HG03460 (cell line): Measurements from ENCODE around the gene WDR48.

Experiments
- ATAC-seq: cut with Tn5 transposase; IDR thresholded peaks from one replicate; pipeline ENCODE4 v1.9.1; 2021; ENCODE audit not compliant: unreplicated experiment

WDR48 gene

DNA sequence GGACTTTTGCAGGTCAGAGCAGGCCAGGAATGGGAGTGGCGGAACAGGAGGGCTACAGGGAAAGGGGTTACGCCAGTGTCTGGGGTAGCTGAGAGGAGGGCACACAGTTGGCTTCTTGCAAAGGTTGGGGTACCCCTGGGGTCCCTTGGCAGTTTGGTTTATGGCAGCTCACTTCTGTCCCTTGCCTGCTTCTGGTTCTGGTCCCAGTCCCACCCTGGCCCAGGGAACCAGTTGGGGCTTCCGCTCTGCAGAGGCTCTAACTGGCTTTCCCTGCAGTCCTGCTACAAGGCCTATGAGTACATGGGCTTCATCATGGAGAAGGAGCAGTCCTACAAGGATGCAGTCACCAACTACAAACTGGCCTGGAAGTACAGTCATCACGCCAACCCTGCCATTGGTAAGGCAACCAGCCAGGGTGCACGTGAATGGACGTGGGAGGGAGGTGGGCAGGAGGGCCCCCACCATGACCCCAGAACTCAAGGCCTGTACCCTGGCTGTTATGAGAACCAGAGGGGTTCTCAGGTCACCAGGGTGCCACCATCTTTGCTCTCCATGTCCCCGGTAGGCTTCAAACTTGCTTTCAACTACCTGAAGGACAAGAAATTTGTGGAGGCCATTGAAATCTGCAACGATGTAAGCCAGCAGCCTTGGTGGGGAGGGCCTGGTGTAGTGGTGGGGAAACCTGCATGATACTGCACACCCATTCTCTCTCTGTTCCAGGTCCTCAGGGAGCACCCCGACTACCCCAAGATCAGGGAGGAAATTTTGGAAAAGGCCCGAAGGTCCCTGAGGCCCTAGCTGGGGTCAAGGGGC, 86.4 kb downstream of the WDR48 start:
- no peak for ATAC-seq

DNA sequence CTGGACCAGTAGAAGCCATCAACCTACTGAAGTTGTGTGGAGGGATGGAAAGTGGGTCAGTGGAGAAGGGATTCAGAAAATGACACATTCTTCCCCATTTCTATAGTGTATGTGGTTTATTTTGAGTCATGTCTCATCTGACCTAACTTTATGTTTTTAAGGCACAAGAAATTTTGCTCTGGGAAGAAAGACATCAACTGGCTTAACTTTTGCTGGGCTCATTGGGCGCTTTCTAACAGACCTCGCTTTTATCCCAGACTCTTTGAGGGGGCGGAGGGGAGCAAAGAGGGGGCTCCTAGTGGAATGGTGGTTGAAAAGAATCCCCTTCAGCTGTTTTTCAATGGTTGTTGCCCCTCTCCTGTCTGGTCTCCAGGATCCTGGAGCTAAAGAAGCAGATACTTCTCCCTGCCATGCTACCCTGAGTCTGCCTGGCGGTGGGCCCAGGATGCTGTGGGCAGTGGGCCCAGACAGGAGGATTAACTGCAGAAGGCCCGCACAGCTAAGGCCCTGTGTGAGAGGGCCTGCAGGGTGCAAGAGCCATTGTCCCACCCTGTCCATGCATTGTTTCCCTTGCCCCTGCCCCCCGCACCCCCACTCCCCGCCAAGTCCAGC, 87.1 kb downstream of the WDR48 start:
- ATAC-seq, result no peak

DNA sequence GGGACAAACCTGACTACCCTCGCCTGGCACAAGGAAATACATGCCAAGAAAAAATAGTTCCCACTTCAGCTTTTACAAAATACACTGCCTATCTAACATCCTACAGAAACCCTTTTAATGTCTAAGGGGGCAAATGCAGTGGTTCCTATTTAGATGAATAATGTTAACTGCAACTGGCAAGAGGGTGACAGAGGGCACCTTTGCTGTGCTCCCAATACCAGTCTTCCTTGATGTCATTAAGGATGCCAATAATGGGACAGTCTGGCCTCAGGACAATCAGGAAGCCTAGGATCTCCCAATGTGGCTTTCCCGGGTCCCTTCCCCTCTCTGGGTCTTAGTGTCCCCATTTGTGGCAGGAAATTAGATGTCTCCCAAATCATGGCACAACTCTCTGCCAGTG, 87.6 kb downstream of the WDR48 start:
- no peak for ATAC-seq

DNA sequence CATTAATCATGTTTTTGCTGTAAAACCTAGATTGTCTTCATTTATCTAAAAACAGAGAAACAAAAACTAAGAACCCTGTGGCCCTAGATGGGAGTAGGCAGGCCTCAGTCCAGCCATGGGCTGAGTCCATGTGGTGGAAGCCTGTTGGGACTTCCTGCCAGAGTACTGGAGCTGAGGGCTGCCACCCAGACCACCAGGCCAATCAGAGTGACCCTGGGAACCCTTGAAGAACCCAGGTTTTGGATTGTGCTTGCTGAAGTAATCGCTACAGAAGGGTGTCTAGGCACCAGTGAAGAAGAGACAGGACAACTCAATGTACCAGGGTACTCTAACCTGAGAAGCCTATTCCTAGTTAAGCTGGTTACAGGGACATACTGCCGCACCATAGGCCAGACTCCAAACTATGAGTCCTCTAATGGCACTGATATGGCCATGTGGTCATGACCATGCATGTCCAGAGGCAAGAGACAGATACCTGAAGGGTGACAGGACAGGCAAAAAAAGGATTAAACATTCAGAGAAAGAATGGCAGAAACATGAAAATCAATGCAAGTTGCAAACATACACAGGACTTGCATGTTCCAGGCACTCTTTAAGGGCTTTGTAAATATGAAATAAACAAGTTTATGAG, 88.6 kb downstream of the WDR48 start:
- no peak for ATAC-seq

DNA sequence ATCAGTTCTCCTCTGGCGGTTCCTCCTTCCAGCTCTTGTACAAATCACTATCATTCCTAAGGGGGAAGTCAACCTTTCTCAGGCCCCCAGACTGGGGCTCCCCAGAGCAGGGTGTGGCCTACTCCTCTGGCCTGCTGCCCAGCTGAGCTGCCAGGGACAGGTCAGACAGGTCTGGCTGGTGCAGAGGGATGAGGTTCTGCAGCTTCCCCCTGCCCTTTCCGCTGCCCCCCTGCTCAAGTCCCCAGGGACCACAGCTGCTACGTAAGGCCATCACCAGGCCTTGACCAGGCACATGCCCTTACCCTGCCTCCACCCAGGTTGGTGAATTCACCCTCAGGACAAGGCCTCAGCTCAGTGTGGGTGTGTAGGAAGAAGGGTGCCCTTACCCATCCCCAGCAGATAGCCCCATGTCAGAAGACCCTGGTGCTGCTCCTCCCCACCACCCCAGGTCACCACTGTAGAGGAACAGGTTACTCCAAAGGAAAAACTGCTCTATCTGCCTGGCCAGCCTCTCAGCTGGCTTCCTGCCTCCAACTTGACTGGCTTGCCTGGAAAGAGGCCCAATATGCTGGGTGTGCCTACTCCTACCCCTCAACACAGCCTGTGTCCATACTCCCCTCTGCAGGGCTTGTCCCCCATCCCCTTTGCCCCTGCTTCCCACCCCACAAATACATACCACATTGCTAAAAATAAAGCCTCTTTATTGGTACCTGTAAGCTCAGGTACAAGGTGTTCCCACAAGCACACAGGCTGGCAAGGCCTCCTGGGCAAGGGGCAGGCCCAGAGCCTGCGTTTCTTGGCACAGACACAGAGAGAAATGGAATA, 89.6 kb downstream of the WDR48 start:
- no peak for ATAC-seq

DNA sequence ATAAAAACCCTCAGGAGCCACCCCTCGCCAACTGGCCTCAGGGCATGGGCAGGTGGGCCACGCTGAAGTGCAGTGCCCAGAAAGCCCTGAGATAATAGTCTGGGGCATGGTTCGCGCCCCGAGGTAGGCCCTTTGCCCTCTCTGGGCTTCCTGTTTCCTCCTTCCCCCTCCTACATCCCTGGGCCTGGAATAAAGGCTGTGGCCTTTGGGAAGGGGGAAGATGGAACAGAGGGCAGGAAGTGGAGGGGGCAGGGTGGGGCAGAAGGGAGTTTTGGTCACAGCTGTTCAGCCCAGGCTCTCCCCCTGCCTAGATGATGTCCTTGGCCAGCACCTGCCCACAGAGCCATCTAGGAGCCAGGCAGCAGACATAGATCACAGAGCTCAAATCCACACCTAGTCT, 90.3 kb downstream of the WDR48 start:
- no peak for ATAC-seq

DNA sequence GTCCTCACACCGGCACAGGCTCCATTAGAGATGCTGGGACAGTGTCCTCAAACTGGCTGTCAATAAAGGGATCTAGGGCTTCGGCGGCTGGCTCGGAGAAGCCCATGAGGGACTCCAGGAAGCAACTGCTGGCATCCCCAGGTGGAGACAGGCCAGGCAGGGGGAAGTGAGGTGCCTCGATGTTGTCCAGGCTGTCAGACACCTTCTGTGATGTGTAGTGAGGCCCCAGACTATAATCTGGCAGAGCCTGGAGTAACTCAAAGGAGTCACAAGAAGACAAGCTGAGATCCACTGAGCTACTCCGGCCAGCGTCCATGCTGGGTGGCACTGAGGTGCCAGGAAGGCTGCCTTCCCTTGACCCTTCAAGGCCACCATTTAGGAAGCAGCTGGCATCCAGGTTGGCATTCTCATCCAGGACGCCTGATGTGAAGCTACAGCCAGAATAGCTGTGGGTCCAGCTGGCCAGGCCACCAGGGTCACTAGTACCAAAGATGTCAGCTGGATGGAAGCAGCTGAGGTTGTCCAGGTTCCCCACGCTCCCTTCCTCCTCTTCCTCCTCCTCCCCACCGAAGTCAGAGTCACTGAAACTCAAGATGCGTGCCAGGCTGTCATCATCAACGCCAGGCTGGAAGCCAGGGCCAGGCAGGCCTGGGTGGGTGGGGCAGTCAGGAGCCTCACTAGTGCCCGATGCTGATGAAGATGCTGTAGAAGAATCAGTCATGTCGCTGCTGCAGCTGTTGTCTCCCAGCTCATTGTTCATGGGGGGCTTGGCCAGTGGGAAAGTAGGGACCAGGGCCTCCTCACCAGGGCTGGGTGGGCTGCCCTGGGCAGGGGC, 91.5 kb downstream of the WDR48 start:
- ATAC-seq, result no peak

DNA sequence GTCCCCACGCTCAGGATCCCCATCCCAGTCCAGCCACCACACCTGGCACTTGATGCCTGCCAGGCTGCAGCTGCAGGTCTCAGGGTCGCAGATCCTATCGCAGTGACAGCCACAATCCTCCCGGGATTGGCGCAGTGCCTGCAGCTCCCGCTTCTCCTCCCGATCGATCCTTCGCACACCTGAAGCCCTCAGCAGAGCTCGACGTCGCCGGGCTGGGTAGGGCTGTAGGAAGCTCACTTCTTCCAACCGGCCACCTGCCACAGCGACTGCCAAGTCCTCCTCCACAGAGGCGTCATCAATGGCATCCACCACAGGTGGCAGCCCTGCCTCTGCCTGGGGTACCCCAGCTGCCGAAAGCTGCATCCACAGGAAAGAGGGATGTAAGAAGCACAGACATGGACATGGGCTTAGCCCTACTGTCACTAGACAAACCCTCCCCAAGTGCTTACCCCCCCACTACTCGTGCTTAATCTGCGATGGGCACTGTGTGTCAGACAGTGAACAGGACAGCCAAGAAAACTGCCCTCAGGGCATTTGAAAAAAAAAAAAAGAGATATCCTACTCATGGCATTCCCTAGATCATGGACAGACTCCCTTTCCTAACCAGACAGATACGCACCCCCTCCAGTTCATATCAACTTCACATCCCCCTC, 92.4 kb downstream of the WDR48 start:
- ATAC-seq, result no peak

GRCh38 chr3:39144748-39145380, 93.0 kb downstream of the WDR48 start:
- no peak for ATAC-seq

GRCh38 chr3:39146083-39146501, 94.3 kb downstream of the WDR48 start:
- ATAC-seq, result no peak
